ENCODE measurements around the gene RALBP1.

RALBP1 gene

DNA sequence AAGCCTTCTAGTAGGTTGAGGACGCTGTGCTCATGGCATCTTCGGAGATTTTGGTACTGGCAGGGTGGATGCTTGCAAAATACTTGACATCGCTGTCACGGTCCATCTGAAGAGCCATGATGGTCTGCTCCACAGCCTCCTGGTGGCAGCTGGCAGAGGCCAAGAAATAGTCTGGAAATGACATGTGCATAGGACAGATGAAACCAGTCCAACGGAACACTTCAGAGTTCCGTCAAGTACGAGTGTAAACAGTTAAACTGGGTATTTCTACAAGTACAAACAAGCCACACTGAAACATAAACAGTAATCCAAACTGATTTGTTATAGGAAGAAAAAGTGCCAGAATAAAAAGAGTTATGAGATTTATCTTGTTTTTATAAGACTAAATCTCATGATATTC, 72.5 kb downstream of the RALBP1 start:
- no peak for DNase-seq (ENCODE audit: low read depth, low spot score)

DNA sequence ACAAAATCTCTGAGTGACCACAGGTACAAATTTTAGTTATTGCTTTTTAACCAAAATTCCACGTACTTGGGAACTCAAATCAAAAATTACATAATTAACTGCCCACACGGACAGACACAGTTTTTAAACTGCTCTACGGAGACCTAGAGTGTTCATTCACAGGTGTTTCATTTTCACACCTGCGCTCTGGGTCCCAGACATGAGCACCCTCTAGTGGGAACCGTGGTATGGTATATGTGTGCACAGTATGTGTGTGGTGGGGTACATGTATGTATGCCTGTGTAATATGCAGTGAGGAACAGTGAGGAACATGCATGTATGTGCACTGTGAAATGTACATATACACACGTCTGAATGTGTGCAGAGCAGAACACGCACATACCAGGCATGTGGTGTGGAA, 74.1 kb downstream of the RALBP1 start:
- no peak for DNase-seq (ENCODE audit: low read depth, low spot score)

DNA sequence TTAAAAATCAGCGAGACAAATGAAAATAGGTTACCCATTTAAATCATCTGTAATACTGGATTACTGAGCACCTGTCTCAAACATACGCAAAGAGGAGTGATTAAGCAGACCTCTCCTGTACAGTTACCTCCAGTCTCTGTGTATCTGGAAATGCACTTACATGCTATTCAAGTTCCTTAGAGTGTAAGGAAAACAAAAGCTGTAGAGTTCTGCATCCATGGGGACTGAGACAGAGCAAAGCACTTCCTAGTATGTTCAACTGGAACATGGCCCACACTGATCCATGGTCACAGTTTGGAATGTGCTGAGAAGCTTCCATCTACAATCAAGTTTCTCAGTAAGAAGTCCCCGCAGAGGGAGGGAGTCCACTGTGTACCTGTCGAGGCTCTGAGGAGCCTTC, 75.1 kb downstream of the RALBP1 start:
- no peak for DNase-seq (ENCODE audit: low read depth, low spot score)

DNA sequence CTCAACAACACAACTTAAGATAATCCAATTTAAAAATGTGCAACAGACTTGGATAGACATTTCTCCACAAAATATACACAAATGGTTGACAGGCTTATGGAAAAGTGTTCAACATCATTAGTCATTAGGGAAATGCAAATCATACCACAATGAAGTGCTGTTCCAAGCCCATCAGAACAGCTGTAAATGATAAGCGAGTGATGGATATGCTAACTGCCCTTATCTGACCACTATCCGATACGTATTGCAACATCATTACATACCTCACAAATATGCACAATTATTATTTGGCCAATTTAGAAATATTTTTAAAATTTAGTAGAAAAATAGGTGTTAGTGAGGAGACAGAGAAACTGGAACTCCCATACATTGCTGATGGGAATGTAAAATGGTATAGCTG, 76.9 kb downstream of the RALBP1 start:
- DNase-seq (ENCODE audit: low read depth, low spot score) = no peak

DNA sequence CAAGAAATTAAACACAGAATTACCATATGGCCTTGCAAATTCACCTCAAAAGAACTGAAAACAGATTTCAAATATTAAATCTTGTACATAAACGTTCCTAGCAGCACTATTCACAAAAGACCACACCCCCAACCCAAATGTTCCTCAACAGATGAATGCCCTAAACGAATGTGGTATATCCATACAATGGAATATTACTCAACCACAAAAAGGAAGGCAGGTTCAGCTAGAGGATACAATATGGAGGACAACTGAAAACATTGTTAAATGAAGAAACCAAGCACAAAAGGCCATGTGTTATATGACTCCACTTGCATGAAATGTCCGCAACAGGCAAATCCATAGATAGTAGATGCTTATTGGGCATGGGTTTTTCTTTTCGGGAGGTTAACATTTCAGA, 77.3 kb downstream of the RALBP1 start:
- DNase-seq (ENCODE audit: low read depth, low spot score) = no peak

DNA sequence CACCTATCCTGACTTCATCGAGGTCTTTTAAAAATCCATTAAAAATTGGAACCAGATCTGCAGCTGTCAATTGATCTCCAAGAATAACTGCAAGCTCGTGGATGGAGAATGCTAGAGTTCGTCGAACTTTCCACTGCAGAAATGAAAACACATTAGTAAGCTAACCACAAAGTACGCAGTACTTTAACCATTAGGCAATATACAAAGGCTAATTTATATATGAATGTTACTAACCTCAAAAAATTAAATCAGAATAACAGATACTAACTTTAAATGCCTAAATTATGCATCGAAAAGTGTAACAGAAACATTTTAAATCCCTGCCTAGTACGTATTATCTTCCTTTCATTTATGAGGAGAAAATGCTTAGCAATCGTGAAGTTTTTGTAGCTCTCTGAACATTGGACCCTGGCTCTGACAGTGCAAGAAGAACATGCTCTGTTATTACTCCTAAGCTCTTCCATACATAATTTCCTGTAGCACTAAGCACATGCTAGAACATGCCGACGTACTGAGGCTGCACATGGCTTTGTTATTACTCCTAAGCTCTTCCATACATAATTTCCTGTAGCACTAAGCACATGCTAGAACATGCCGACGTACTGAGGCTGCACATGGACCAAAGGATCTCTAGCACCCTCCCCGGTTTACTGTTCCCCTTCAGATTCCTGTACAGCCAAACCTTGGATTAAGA, 82.1 kb downstream of the RALBP1 start:
- DNase-seq (ENCODE audit: low read depth, low spot score) = no peak

DNA sequence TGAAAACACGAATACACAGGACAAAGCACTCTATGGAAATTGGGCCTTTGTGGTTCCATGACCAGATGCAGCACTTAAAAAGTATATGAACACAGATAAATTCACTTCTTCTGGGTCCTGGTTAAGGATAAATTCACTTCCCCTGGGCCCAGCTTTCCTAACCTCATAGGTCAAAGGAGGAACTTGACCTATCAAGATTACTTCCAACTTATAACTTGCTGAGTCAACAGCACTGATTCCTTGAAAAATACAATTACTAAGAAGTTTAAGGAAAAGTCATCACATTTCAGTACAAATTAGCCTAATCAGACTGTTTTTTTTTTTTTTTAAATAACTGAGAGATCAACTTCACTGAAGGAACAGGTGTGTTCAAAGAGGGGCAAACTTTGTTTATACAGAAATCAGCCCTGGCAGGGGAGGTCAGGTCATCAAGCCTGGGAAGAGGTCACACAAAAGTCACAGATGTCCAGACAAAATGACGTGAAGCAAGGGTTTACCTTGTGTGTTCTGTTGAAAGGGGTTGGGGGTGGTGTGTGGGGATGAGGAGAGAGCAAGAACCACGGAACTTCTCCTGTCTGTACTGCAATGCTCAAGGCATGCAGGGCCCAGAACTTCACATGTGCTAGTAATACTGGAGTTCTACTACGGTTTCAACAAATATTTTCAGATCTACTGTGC, 83.2 kb downstream of the RALBP1 start:
- no peak for DNase-seq (ENCODE audit: low read depth, low spot score)

DNA sequence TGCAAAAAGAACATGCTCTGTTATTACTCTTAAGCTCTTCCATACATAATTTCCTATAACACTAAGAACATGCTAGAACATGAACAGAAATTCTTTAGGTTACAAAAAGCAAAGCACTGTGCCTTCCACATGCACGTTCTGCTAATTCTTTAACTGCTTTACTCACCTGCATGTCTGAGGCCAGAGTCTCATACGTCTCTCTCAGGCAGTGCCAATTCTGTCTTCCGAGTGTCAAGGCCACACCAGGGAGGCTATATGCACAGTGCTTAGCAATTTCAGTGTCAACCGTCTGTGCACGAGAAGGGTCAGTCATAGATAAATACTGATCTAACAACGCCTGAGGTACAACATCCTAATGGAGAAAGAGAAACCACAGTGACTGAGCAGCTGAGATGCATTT, 83.9 kb downstream of the RALBP1 start:
- DNase-seq (ENCODE audit: low read depth, low spot score) = no peak

DNA sequence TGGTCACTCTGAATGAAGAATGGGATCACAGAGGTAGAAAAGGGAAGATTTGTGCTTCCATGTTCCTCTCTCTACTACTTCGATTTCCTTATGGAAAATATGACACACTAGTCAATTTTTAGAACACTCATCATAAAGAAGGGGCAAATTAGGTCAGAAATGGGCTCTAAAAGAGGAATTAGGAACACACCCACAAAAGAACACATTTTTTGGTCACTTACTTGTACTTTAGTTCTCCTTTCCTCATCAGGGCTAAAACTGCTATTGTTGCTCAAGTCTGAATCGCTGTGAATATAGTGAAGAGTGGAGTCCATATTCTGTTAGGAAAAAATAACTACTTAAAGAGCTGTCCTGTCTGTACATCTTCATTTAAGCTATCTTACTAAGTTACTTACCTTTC, 86.4 kb downstream of the RALBP1 start:
- DNase-seq (ENCODE audit: low read depth, low spot score) = no peak

DNA sequence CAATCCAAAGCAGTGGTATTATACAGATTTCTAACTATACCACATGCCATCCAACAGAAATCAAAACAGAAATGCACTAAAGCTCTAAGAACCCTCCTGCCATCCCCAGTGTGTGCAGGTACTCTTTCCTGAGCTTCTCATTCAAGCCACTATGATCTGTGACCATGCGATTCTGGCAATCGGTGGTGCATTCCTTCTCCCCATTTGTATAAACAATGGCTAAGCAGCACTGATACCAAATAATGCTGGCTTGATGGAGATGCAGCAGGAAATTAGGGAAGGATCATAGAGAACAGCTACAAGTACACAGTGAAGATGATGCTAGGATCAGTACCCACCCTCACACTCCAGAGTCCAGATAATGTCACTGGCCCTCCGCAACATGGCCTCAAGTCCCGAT, 87.3 kb downstream of the RALBP1 start:
- DNase-seq (ENCODE audit: low read depth, low spot score) = no peak

DNA sequence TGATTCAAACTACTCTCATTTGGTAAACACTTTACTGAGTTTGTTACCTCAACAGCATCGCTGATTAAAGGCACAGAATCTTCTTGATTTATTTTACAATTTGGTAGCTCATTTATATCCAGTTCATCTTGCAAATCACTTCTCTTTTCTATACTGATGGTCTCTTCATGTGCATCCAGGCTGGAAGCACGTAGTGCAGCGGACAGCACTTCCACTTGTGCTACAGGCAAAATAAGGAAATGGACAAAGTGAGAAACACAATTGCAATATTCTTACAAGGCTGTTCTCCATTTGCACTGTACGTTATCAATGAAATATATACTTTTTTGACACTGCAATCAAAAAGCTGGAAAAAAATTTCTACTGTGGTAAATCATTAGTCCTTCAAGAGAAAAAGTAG, 88.0 kb downstream of the RALBP1 start:
- DNase-seq (ENCODE audit: low read depth, low spot score) = no peak

DNA sequence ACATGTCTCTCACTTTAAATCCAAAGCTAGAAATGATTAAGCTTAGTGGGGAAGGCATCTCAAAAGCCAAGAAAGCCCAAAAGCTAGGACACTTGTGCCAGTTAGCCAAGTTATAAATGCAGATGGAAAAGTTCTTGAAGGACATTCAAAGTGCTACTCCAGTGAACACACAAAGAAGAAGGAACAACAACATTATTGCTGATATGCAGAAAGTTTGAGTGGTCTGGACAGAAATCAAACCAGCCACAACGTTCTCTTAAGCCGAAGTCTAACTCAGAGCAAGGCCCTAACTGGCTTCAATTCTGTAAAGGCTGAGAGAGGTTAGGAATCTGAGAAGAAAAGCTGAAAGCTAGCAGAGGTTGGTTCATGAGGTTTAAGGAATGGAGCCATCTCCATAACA, 90.1 kb downstream of the RALBP1 start:
- no peak for DNase-seq (ENCODE audit: low read depth, low spot score)

DNA sequence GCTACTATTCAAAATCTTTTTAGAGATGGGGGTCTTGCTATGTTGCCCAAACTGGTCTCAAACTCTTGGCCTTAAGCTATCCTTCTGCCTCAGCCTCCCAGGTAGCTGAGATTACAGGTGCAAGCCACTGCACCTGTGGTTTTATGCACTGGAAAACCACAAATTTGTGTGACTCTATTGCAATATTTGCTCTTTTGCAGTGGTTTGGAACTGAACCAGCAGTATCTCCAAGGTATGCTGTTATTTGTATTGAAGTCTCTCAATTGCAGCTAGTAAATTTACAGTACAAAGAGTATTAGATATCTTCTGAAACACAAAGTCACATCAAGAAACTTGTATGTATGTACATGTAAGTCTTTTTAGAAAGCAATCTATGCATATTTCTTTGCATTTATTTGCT, 92.9 kb downstream of the RALBP1 start:
- no peak for DNase-seq (ENCODE audit: low read depth, low spot score)

DNA sequence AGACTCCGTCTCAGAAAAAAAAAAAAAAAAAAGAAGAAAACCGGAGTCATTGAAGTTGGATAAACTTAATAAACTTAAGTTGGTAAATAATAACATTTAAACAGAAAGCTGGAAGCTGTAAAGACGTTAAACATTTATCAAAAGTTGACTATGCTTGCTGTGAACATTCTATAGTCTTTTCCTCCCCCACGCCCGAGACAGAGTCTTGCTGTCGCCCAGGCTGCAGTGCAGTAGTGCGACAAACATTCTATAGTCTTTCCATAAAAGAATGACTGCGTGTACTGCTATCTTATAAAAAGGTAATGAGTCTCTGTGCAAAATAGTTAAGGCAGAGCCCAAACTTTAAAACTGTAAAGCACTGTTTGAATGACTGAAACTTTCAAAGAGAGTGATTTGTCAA, 93.9 kb downstream of the RALBP1 start:
- DNase-seq (ENCODE audit: low read depth, low spot score) = no peak

DNA sequence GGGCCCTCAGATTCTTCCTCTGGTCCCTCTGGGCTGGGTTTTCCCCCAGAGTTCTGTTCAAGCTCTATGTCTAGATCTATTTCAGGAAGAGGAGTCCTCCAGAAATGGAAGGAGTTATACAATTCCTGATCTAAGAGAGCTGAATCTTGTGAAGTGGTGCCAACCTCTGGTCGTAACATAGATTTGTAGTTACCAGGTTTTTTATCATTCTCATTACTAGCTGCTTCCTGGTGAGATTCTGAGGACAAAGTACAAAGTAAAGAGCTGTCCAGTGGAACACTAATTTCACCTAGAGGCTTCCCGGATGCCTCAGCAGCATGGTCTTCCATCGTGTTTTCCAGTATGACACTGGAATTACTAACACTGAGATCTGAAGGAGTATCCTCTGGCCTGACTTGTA, 94.9 kb downstream of the RALBP1 start:
- no peak for DNase-seq (ENCODE audit: low read depth, low spot score)

DNA sequence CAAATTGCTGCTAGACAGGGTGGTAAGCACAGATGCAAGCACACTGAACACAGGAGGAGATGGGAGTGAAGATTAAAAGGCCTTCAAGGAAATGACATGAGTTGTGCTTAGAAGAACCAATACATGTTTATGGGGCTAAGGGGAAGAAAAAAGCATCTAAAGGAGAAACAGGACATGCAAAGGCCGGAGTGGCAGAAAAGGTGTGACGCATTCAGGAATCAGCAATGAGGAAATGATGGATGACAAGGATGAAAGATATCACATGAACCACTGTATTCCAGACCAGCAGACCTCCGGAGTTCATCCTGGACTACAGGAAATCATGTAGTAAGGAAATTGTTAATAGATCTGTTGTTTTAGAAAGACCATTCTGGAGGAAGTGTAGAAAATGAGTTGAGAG, 96.2 kb downstream of the RALBP1 start:
- no peak for DNase-seq (ENCODE audit: low read depth, low spot score)

DNA sequence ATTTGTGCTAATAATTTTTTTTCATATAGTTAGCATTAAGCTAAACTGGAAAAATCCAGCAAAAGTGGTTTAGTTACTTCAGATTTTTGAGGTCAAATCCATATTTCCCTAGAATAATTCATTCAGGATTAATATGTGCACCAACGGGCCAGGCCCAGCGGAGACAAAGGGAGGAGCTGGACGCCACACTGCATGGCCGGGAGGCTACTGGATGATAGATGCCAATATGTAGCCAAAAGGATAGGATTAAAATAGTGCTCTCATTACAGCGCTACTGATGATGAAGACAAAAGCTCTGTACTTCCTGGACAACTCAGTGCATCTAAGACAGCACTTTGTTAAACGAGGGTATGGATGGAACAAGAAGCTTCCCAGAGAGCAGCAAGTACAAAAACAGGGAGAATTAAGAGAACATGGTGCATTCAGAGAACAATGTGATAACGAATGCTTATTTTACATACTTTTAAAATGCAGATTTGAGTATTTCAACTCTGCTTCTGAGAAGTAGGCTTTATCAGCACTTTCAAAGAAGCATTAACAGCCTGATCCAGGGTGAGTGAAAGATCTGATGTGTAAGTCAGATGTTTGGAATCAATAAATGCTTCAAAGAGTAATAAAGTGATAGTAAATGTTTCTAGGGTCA, 99.3 kb downstream of the RALBP1 start:
- DNase-seq (ENCODE audit: low read depth, low spot score) = no peak

DNA sequence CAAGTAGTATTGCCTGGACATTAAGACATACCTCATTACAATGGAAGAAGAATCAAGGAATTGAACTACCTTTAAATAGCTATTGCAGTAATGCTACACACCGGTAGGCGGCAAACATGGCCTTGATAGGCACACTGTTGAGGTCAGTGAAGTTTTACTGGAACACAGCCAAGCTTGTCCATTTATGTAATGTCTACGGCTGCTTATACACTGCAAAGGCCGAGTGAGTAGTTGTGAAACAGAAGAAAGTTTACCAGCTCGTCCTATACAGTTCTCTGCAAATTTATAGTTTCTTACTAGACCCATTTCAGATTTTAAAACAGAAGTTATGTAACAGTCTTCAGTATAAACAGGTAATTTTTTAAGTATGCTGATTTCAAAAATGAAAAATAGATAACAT, 100.2 kb downstream of the RALBP1 start:
- no peak for DNase-seq (ENCODE audit: low read depth, low spot score)

DNA sequence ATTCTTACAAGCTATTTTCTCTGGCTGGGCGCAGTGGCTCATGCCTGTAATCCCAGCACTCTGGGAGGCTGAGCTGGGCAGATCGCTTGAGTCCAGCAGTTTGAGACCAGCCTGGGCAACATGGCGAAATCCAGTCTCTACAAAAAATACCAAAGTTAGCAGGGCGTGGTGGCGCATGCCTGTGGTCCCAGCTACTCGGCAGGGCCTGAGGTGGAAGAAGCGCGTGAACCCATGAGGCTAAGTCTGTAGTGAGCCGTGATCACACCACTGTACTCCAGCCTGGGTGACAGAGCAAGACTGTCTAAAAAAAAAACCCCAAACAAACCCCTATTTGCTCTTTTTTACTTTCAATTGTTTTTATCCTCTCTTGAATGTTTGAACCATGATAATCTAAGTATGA, 102.0 kb downstream of the RALBP1 start:
- DNase-seq (ENCODE audit: low read depth, low spot score) = no peak

DNA sequence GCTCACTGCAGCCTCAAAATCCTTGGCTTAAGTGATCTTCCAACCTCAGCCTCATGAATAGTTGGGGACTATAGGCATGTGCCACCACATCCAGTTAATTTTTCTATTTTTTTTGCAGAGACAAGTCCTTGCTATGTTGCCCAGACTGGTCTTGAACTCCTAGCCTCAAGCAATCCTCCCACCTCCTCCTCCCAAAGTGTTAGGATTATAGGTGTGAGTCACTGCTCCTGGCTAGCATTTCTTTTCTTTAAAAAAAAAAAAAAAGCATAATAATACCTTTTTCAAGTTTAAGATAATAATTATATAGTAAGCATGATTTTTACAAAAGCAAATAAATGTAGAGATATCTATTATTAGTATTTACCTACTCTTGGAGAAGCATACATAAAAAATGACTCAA, 103.0 kb downstream of the RALBP1 start:
- no peak for DNase-seq (ENCODE audit: low read depth, low spot score)

DNA sequence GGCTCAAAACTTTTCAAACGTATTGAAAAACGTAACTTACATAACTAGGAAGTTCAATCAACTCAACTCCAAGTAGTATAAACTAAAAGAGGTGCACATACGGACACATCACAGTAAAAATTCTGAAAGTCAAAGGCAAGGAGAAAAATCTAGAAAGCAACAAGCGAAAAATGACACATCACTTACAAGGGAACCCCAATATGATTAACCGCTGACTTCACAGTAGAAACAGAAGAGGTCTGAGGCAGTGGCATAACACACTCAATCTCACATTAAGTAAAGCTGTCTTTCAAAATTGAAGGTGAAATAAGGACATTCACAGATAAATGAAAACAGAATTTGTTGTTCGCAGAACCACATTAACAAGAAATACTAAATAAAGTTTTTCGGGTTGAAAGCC, 106.4 kb downstream of the RALBP1 start:
- no peak for DNase-seq (ENCODE audit: low read depth, low spot score)

DNA sequence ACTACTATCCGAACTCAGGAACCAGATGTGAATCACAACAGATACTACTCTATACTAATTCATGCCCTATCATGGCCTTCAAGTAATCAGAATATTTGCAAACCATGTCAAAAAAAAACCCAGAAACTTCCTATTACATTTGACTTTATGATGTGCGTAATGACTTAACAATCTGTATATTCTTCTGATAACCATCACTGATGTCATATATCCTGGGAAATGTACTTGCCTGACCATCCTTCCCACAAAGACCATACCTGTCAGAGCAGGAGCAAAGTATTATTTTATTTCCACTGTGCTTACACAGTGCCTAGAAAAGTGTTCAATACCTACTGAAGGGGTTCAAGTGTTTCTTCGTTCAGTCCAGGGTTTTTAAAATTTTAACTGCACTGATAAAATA, 111.5 kb downstream of the RALBP1 start:
- DNase-seq (ENCODE audit: low read depth, low spot score) = no peak
